Epithelial cell of alveolus of lung (primary cell): Measurements from ENCODE around the gene COMMD6. TPM values are rescaled to one million over a fixed set of nuclear protein-coding genes. Genes with fewer than 3 reads are reported as not detected.

ENCODE experiments used
- total RNA-seq: library from RNA; depleted of rRNA; stranded (reverse); fragments of >200 nt; gene quantifications from 2 replicates; pipeline ENCODE4 v1.2.1, GENCODE V29; 2015

Gene COMMD6
- 75.6 and 99.6 TPM in 2 replicates for total RNA-seq

DNA sequence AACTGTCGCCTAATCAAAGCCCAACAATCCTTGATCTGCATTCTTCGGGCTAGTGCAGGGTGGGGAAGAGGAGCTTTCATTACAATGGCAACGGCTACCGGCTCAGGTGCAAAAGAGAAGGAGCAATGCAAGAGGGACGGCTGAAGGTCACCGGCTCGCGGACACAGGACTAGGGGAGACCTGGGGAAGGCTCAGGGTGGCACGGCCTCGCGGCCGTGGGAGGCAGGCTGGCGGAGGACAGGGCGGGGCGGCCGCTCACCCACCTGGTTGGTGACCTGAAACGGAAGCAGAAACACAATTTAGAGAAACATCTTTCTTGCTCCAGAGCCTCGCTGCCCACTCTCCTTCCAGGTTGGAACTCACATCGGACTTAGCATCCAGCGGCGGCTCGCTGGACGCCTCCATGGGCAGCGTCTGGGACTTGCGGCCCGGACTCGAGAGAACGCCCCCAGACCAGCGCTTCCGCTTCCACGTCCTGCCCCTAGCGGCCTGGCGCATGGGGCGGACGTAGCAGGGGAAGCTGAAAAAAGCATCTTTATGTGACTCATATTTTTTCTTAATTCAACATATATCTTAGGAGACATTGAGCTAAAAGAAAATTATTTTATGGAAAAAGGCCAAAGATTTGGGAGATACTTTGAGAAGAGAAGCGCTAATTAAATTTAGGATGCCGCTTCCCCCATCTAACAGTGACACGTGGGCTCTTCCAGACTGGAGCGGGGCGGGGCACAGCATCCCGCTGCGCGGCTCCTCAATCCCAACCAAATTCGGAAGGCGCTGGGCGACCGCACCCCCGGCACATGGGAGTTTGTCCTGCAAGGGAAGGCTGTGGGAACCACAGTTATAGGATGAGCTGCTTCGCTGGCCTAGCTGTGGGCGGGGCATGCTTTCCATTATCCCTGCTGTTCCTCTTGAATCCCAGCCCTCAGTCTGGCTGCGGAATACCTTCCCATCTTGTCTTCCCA is at the start of gene COMMD6:
TSS of gene COMMD6 (minus strand) at position 441 of the 965 bp plus-strand sequence. CDS start at position 405, 36 bp downstream.

DNA sequence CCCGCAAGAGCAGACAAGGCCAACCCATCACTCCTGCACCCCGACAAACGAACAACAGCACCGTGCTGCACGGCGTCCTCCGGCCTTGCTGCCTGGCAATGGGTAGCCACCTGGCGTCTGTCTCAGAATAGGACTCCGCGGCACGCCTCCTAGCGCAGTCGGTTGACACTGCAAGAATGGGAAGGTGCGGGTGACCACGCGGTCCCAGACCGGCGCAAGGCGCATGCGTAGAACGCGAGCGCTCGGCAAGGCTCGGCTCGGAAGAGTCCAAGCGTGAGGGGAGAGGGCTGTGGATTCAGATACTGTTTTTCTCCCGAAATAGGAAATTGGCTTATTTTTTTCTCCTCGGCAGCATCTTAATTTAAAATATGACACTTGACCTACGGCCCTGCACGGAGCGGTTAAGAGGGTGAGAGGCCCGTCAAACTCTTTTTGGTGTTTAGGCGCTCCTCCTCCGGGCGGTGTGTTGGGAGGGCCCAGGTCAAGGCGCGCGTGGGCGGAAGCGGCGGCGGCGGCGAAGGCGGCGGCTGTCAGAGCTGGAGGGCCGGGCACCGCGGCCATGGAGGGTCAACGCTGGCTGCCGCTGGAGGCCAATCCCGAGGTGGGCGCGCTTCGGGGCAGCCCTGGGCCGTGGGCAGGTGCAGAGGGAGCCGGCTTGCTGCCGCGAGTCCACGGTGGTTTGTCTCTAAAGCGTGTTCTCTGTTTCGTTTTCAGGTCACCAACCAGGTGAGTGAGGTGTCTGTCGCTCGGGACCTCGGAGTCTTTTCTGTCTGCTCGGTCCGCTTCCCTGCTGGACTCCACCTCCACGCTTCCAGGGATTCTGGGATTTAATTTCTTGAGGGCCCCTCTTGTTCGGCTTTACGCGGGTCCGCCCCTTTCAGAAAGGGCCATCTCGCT is 11.9 kb upstream of the COMMD6 start, which contains the start of gene UCHL3:
TSS of gene UCHL3 (plus strand) at position 530 of the 897 bp plus-strand sequence. CDS start at position 560, 30 bp downstream.

GRCh38 chr13:75482070-75482819 is 55.4 kb downstream of the COMMD6 start, which contains the start of gene TBC1D4:
Gene TBC1D4 (minus strand): TSS chr13:75482169. CDS start chr13:75481767, 402 bp downstream.

Other genes starting within 250 kb of the COMMD6 start
- gene TBC1D4, start 55.7 kb downstream of the COMMD6 start, total RNA-seq: 6.3 and 12.2 TPM in 2 replicates
- 22.0 and 58.4 TPM in 2 replicates for gene UCHL3, start 11.9 kb upstream of the COMMD6 start, total RNA-seq
- gene LMO7, start 98.5 kb upstream of the COMMD6 start, total RNA-seq: 16.4 and 31.2 TPM in 2 replicates